Hematopoietic multipotent progenitor cell treated with erythropoietin and hydrocortisone succinate and interleukin-3 and kit ligand, for 6 days (in vitro differentiated cells): ENCODE results near the gene ITCH.
"Not testable (repeated sequence)": the region's sequence is repeated elsewhere in the genome, so short reads cannot be mapped to it uniquely, and the experiment has no call there.

Experiments
- DNase-seq: peaks from one replicate; pipeline ENCODE4 v3.0.0-alpha.2; 2015

The ITCH gene

DNA sequence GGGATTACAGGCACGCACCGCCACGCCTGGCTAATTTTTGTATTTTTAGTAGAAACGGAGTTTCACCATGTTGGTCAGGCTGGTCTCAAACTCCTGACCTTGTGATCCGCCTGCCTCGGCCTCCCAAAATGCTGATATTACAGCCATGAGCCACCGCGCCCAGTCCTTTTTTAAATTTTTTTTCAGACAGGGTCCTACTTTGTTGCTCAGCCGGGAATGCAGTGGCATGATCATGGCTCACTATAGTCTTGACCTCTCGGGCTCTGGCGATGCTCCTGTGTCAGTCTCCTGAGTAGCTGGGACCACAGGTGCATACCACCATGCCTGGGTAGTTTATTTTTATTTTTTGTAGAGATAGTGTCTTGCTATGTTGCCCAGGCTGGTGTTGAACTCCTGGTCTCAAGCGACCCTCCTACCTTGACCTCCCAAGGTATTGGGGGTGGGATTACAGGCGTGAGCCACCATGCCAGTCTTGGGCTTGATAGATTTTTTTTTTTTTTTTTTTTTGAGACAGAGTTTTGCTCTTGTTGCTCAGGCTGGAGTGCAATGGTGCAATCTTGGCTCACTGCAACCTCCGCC lies 19.9 kb downstream of the ITCH start:
- not testable (repeated sequence) for DNase-seq

- peak; percentile 37 for DNase-seq
These were observed 22.4 kb downstream of the ITCH start for GRCh38 chr20:34385464-34385863.

GRCh38 chr20:34388000-34388399 lies 24.9 kb downstream of the ITCH start:
- no peak for DNase-seq

- DNase-seq: no peak
These were observed 25.6 kb downstream of the ITCH start for GRCh38 chr20:34388678-34389077.

- DNase-seq: peak; percentile 19
These were observed 26.3 kb downstream of the ITCH start for GRCh38 chr20:34389206-34389953.

GRCh38 chr20:34389954-34390555 lies 27.0 kb downstream of the ITCH start:
- no peak for DNase-seq

DNA sequence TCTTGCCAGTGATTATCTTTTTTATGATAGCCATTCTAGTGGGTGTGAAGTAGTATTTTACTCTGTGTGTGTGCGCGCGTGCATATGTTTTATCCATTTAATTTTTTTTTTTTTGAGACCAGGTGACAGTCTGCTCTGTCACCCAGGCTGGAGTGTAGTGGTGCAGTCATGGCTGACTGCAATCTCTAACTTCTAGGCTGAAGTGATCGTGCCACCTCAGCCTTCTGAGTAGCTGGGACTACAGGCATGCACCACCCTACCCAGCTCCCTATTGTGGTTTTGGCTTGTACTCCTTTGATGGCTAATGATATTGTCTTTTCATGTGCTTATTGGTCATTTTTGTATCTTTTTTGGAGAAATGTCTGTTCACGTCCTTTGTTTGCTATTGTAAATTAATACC lies 33.3 kb downstream of the ITCH start:
- DNase-seq: no peak

GRCh38 chr20:34397096-34397495 lies 34.0 kb downstream of the ITCH start:
- DNase-seq: no peak

- DNase-seq: not testable (repeated sequence)
These were observed 37.7 kb downstream of the ITCH start for GRCh38 chr20:34400776-34401175.

DNA sequence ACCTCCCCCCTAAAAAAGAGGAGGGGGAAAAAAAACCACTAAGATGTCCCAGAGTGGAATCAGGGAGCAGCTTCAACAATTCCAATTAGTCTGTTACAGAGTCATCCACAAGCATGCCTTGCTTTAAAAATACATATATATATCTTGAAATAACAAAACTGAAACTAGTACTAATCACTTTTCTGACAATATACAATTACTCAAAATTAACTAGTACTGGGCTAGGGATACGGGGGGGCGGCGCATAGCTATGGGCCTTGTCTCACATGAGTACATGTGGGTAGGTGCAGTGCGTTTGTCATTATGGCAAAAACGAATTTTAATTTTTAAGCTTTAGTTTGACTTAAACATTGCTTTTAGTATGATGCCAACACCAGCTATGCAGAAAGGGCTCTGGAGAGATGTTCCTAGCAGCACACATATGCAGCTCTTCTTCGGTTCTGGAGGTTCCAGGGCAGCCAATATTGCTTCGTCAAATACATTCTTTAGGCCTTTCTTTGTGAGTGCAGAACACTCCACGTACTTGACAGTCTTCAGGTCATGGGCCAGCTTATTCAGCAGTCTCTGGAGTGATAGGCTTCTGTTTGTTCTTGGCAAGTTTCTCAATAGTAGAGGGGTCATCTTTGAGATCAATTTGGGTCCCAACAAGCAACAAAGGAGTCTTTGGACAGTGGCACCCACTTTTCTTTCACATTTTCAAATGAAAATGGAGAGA lies 38.8 kb downstream of the ITCH start:
- no peak for DNase-seq

GRCh38 chr20:34402461-34402860 lies 39.4 kb downstream of the ITCH start:
- DNase-seq: no peak

DNA sequence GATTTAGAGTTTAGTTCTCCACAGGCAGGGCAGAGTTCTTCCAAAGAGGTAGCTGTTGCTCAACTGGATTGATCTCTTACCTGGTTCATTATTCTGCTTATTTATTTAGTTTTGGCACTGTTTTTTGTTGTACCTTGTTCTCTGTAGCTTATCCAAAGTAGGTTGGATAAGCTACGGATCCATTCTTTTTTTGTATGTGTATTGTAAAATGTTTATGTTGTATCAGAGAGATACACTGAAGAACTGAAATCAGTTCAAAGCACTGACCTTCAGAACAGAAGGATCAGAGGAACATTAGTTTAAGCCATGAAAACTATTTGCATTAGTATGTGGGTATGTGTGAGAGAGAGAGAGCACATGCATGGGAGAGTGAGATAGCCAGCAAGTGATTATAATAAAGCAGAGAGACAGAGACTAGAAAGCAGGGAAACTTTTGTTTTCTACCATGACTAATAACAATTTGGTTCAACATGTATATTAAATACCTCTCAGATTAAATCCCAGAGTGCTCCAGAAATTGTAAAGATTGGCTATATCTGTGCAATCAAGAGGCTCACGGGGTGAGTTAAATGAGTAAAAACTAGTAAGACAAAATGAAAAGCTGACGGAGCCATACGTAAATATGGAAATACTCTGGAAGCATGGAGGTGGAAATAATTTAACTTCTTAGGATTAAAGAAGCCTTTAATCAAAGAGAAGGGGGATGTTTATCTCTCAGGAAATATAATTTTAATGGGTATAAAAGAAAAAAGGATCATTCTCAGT lies 40.2 kb downstream of the ITCH start:
- DNase-seq: no peak

DNA sequence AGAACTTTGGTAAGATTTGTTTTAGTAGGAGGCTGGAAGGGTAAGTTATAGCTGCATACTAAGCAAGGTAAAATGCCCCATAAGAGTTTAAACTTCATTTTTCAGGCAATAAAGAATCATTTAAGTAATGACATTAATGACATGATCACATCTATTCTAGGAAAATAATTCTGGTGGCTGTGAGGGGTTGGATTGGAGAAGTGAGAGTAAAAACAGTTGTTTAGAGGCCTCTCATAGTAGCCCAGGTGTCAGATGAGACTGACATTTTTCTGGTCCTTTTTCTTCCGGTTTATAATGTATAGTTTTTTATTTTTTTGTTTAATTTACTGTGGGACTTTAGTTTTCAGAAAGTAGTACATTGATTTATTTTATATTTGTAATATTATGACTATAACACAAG lies 40.8 kb downstream of the ITCH start:
- no peak for DNase-seq

- DNase-seq: no peak
These were observed 41.7 kb downstream of the ITCH start for GRCh38 chr20:34404803-34405202.

GRCh38 chr20:34405247-34405651 lies 42.2 kb downstream of the ITCH start:
- DNase-seq: peak; percentile 21

DNA sequence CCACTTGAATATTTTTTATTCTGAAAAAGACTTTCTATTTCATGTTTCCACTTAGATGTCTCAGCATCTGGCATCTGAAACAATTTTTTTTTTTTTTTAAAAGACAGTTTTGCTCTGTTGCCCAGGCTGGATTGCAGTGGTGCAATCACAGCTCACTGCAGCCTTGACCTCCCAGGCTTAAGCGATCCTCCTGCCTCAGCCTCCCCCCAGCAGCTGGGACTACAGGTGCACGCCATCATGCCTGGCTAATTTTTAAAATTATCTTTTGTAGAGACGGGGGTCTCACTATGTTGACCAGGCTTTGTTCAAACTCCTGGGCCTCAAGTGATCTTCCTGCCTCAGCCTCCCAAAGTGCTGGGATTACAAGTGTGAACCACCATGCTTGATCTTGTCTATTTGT lies 42.9 kb downstream of the ITCH start:
- DNase-seq: not testable (repeated sequence)

- DNase-seq: no peak
These were observed 44.9 kb downstream of the ITCH start for GRCh38 chr20:34407962-34408474.

GRCh38 chr20:34410336-34410735 lies 47.3 kb downstream of the ITCH start:
- no peak for DNase-seq

- no peak for DNase-seq
These were observed 49.4 kb downstream of the ITCH start for GRCh38 chr20:34412453-34412852.

DNA sequence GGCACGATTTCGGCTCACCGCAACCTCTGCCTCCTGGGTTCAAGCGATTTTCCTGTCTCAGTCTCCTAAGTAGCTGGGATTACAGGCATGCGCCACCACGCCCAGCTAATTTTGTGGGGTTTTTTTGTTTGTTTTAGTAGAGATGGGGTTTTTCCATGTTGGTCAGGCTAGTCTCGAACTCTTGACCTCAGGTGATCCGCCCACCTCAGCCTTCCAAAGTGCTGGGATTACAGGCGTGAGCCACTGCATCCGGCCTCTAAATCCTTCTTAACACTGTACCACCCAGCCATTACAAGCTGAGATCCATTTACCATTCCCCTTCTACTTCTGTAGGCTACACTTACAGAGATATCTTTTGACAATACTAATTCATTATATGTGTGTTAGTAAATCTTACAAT lies 51.5 kb downstream of the ITCH start:
- not testable (repeated sequence) for DNase-seq

DNA sequence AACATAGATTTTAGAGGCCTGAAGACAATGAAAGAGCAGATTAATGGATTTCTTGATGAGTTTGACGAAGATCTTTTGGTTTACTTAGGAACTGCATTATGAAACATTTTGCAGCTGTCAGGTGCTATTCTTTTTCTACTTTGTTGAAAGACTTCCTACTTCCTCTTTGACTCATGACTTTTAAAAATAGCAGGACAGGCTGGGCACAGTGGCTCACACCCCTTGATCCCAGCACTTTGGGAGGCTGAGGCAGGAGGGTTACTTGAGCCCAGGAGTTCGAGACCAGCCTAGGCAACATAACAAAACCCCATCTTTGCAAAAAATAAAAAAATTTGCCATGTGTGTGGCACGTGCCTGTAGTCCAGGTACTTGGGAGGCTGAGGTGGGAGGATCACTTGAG lies 52.0 kb downstream of the ITCH start:
- peak; percentile 29 for DNase-seq

DNA sequence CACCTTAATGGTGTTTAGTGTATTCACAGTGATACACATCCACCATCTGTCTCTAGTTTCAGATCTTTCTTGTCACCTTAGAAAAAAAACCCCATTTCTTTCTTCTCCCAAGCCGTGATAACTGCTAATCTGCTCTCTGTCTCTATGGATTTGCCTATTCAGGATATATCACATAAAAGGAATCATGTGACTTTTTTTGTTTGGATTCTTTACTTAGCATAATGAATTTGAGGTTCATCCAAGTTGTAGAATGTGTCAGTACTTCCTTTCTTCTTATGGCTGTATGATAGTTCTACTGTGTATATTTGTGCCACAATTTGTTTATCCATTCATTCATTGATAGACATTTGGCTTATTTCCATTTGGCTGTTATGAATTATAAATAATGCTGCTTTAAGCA lies 57.1 kb downstream of the ITCH start:
- no peak for DNase-seq

DNA sequence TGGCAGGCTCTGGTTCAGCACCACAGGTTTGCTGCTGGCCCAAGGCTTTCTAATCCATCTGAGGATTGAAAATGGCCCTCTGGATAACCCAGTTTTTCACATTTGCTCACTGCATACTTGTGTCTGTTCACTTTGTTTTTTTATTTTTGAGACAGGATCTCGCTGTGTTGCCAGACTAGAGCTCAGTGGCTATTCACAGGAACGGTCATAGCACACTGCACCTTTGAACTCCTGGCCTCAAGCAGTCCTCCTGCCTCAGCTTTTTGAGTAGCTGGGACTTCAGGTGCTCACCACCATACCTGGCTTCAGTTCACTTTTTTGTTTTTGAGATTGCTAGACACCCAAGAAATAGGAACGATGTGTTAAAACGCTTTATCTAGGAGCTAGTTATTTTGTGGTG lies 57.9 kb downstream of the ITCH start:
- no peak for DNase-seq
